K562 (cell line): ENCODE measurements around the gene GALNT18. TPM values are rescaled to one million over a fixed set of nuclear protein-coding genes. Genes with fewer than 3 reads are reported as not detected.

Experiments used
- ATAC-seq: fragments of 200-7000 bp; cut with Tn5 transposase; 3 replicates; pipeline ENCODE4 v1.9.1; 2020; ENCODE audit warnings: moderate library complexity
- BruUV-seq: library from RNA; stranded (reverse); fragments of 400-500 nt; replicated peaks from 2 replicates; lab custom pipeline; 2021; lab: Mats Ljungman, UMichigan
- CTCF ChIA-PET: fragments of 300-600 bp; formaldehyde crosslinking; extraction: SDS; loops from one replicate; lab custom pipeline; 2021; ENCODE audit warnings: low intra/inter-chr PET ratio; lab: Yijun Ruan, JAX
- POLR2A ChIA-PET: fragments of 300-600, 350-650 bp; sonication (Branson Sonifier 250); formaldehyde crosslinking; extraction: SDS; loops from one replicate; lab custom pipeline; 2021; ENCODE audit warnings: antibody characterized with exemption, inconsistent platforms; lab: Yijun Ruan, JAX
- DNase-seq, 4 experiments: peaks; one replicate each; pipeline versions ENCODE4 v3.0.0 to v3.0.0-alpha.2; 2011 to 2018; ENCODE audit warnings: low spot score in 3 of 4, mixed read lengths in 3 of 4; ENCODE audit errors: extremely low read depth in 1 of 4
- FAIRE-seq: peaks from 2 replicates; lab custom pipeline; 2011; peaks lifted over from hg19 to GRCh38; lab: Jason Lieb, UNC
- H2AFZ ChIP-seq: 2 replicates; pipeline ENCODE4 v1.6.0; 2011; ENCODE audit warnings: low read depth, low read length, control low read depth, inconsistent platforms
- H3K27ac ChIP-seq: fragments of 200-600 bp; 3 replicates; pipeline ENCODE4 v1.8.0; 2011; ENCODE audit warnings: low read depth, mild to moderate bottlenecking, control low read depth, inconsistent platforms, low read length, moderate library complexity, mixed read lengths; ENCODE audit errors: extremely low read depth
- H3K27me3 ChIP-seq, 2 experiments: fragments of 300-600 bp in 1 of 2; 2 replicates in 1 of 2; 3 replicates in 1 of 2; pipeline versions ENCODE4 v1.6.0 to v1.8.0; 2011; ENCODE audit warnings: inconsistent platforms in 2 of 2, low read length in 2 of 2, mild to moderate bottlenecking in 1 of 2, mixed read lengths in 1 of 2, moderate library complexity in 1 of 2; ENCODE audit not compliant: control insufficient read depth in 2 of 2, insufficient read depth in 2 of 2
- H3K36me3 ChIP-seq: fragments of 300-600 bp; 3 replicates; pipeline ENCODE4 v1.8.0; 2011; ENCODE audit warnings: mild to moderate bottlenecking, low read length, inconsistent platforms; ENCODE audit not compliant: control insufficient read depth, insufficient read depth
- H3K4me1 ChIP-seq, 2 experiments: fragments of 200-600 bp in 1 of 2; replicated peaks in 1 of 2; 2 replicates in 1 of 2; 3 replicates in 1 of 2; pipeline versions ENCODE4 v1.5.1 to v1.8.0; 2011; ENCODE audit warnings: inconsistent platforms in 2 of 2, low read length in 2 of 2, mild to moderate bottlenecking in 1 of 2, mixed read lengths in 1 of 2, moderate library complexity in 1 of 2; ENCODE audit not compliant: control insufficient read depth in 2 of 2, insufficient read depth in 2 of 2
- H3K4me2 ChIP-seq: 2 replicates; pipeline ENCODE4 v1.6.1; 2011; ENCODE audit warnings: low read length, control low read depth, inconsistent platforms, mixed read lengths; ENCODE audit not compliant: insufficient read depth
- H3K4me3 ChIP-seq: fragments of 200-600 bp; sonication (generic), shearing (Covaris generic); 2 replicates; pipeline ENCODE4 v1.5.1; 2016; ENCODE audit warnings: control low read depth, inconsistent platforms
- H3K79me2 ChIP-seq: fragments of 200-600 bp; 3 replicates; pipeline ENCODE4 v1.8.0; 2011; ENCODE audit warnings: low read length, inconsistent platforms; ENCODE audit not compliant: control insufficient read depth, insufficient read depth
- H3K9ac ChIP-seq, 2 experiments: 2 replicates each; pipeline versions ENCODE4 v1.6.0 to v1.6.1; 2011; ENCODE audit warnings: low read depth in 2 of 2, low read length in 2 of 2, control low read depth in 1 of 2, inconsistent platforms in 1 of 2, mild to moderate bottlenecking in 1 of 2, mixed read lengths in 1 of 2; ENCODE audit not compliant: insufficient read depth in 1 of 2
- H3K9me1 ChIP-seq: one replicate; pipeline ENCODE4 v1.6.0; 2011; ENCODE audit warnings: inconsistent platforms, mild to moderate bottlenecking, low read length, moderate library complexity; ENCODE audit not compliant: control insufficient read depth, insufficient read depth
- H3K9me3 ChIP-seq: replicated peaks from 2 replicates; pipeline ENCODE4 v1.5.1; 2011; ENCODE audit warnings: low read depth, low read length, inconsistent platforms; ENCODE audit not compliant: control insufficient read depth, insufficient read depth
- H4K20me1 ChIP-seq: replicated peaks from 2 replicates; pipeline ENCODE4 v1.6.1; 2011; ENCODE audit warnings: low read length, inconsistent platforms, mixed read lengths; ENCODE audit not compliant: control insufficient read depth, insufficient read depth
- ADNP ChIP-seq: fragments of 200-800 bp; sonication (Bioruptor generic); IDR thresholded peaks from 2 replicates; pipeline ENCODE4 v1.6.1; 2016; ENCODE audit warnings: missing genetic modification characterization, missing compliant biosample characterization
- ARID2 ChIP-seq: fragments of 450-650 bp; IDR thresholded peaks from 2 replicates; pipeline ENCODE4 v1.6.1; 2017; ENCODE audit warnings: antibody characterized with exemption, mild to moderate bottlenecking
- BDP1 ChIP-seq: IDR thresholded peaks from 3 replicates; pipeline ENCODE4 v1.6.1; 2011; ENCODE audit not compliant: insufficient read length, insufficient read depth
- DNMT1 ChIP-seq: fragments of 450-650 bp; IDR thresholded peaks from 2 replicates; pipeline ENCODE4 v1.6.1; 2016; ENCODE audit warnings: antibody characterized with exemption, mild to moderate bottlenecking
- EGR1 ChIP-seq: fragments of 450-650 bp; conservative IDR thresholded peaks from 2 replicates; pipeline ENCODE4 v1.6.1; 2017; ENCODE audit warnings: mild to moderate bottlenecking
- GATA2 ChIP-seq: sonication (generic); formaldehyde crosslinking; IDR thresholded peaks from 2 replicates; pipeline ENCODE4 v1.4.0; 2020; ENCODE audit warnings: mild to moderate bottlenecking, missing genetic modification reagents
- HSF4 ChIP-seq: fragments of 250-450 bp; sonication (Bioruptor Pico); IDR thresholded peaks from 2 replicates; pipeline ENCODE4 v2.1.2; 2022; ENCODE audit warnings: mild to moderate bottlenecking, moderate library complexity, borderline replicate concordance
- ILK ChIP-seq: fragments of 450-650 bp; IDR thresholded peaks from 2 replicates; pipeline ENCODE4 v1.6.1; 2016; ENCODE audit warnings: missing genetic modification characterization, low read depth, mild to moderate bottlenecking, missing compliant biosample characterization, moderate library complexity, borderline replicate concordance
- MTA3 ChIP-seq: fragments of 450-650 bp; formaldehyde crosslinking; IDR thresholded peaks from 2 replicates; pipeline ENCODE4 v1.6.1; 2017; ENCODE audit warnings: mild to moderate bottlenecking, borderline replicate concordance
- PCBP1 ChIP-seq: fragments of 200-400 bp; formaldehyde crosslinking; IDR thresholded peaks from 2 replicates; pipeline ENCODE4 v1.6.1; 2018; ENCODE audit warnings: mild to moderate bottlenecking, low read depth, low read length; ENCODE audit not compliant: poor library complexity, severe bottlenecking
- RBM22 ChIP-seq: fragments of 200-400 bp; formaldehyde crosslinking; IDR thresholded peaks from 2 replicates; pipeline ENCODE4 v1.6.1; 2018; ENCODE audit warnings: low read length, low read depth; ENCODE audit not compliant: poor library complexity, severe bottlenecking
- RUNX1 ChIP-seq: sonication (generic); IDR thresholded peaks from 2 replicates; pipeline ENCODE4 v1.6.1; 2016; ENCODE audit warnings: antibody characterized with exemption, low read depth
- SAP30 ChIP-seq: fragments of 200-600 bp; sonication (generic); IDR thresholded peaks from 2 replicates; pipeline ENCODE4 v1.6.1; 2012; ENCODE audit warnings: borderline replicate concordance, low read depth, mild to moderate bottlenecking, moderate library complexity, low read length, control low read depth, inconsistent platforms; ENCODE audit not compliant: insufficient read depth, poor library complexity, severe bottlenecking
- SREBF2 ChIP-seq: sonication (generic); formaldehyde crosslinking; IDR thresholded peaks from 2 replicates; pipeline ENCODE4 v1.4.0; 2020; ENCODE audit warnings: mild to moderate bottlenecking, missing genetic modification reagents
- SRSF1 ChIP-seq: fragments of 200-400 bp; formaldehyde crosslinking; IDR thresholded peaks from 2 replicates; pipeline ENCODE4 v1.6.1; 2017; ENCODE audit warnings: mild to moderate bottlenecking, low read depth, low read length, moderate library complexity
- ZNF277 ChIP-seq: fragments of 250-450 bp; sonication (Bioruptor Pico); IDR thresholded peaks from 2 replicates; pipeline ENCODE4 v1.8.0; 2022; ENCODE audit warnings: inconsistent platforms, mild to moderate bottlenecking, moderate library complexity, borderline replicate concordance
- WGBS: fragments of 100-300 bp; shearing (Covaris generic); methylation state at CpG from one replicate; pipeline ENCODE4 v1.1.6; 2016; ENCODE audit warnings: low coverage, mixed read lengths; ENCODE audit not compliant: insufficient coverage; ENCODE audit errors: missing lambda C conversion rate; 5-methylcytosine and 5-hydroxymethylcytosine counted together
- in situ Hi-C: fragments of 300-500 bp; cut with MboI; formaldehyde crosslinking; loops from 4 replicates; pipeline ENCODE4 v1.15.0; 2018; ENCODE audit warnings: inconsistent platforms, mixed read lengths
- intact Hi-C: fragments of 100-400 bp; cut with micrococcal nuclease; formaldehyde crosslinking; loops from 2 replicates; pipeline ENCODE4 v1.14.2; 2022
- polyA plus RNA-seq, 8 experiments: library from polyadenylated mRNA; depleted of rRNA in 4 of 8; stranded (reverse) in 5 of 8; unstranded in 3 of 8; fragments of >200 nt; fragmentation: Nextera tagmentation in 2 of 8; fragmentation: Illumina TruSeq in 1 of 8; extraction: Ambion mirVana in 2 of 8; extraction: Trizol in 1 of 8; gene quantifications; 2 replicates each; pipeline versions ENCODE4 v1.2.1 to v1.2.3, GENCODE V29; 2011 to 2014; ENCODE audit warnings: inconsistent platforms in 1 of 8, missing spikeins in 1 of 8
- total RNA-seq, 7 experiments: library from RNA; depleted of rRNA in 6 of 7; stranded (reverse); fragments of >200 nt in 6 of 7; fragmentation: Illumina TruSeq in 2 of 7; extraction: Trizol in 2 of 7; gene quantifications; 2 replicates each; pipeline versions ENCODE4 v1.2.1 to v1.2.3, GENCODE V29; 2011 to 2021; ENCODE audit warnings: low replicate concordance in 1 of 7

Gene GALNT18
- total and polyA plus RNA-seq, 9 of the 15 experiments (the other 6 are each of a cell fraction or from before 2014, with no cell fraction given) = not detected

GRCh38 chr11:11545285-11546275 is 76.2 kb downstream of the GALNT18 start:
- no peak overlapping the region for H3K9ac ChIP-seq
- POLR2A ChIA-PET = interaction anchor here (0.6 kb wide), 1 partner anchor 662 kb away, joined by 3 read pairs; no protein-coding TSS in a partner anchor
- H3K4me1 ChIP-seq = no peaks in the 10 kb centered on the region
- no peak overlapping the region for H3K4me2 ChIP-seq
- H3K4me3 ChIP-seq = no peak overlapping the region
- H3K27me3 ChIP-seq = no peaks in the 10 kb centered on the region; a peak in 1 of 5 replicates
- DNase-seq = no peak
- no peak for ATAC-seq
- CTCF ChIA-PET = no interaction called here
- WGBS = 1% methylated on average over 5 of the region's 5 CpGs
- no peaks in the 10 kb centered on the region for H3K9me3 ChIP-seq
- TF ChIP-seq ARID2 = no peak
- TF ChIP-seq SAP30 = no peak
- no peak for TF ChIP-seq RUNX1
- no peak for TF ChIP-seq ADNP (tag)
- no peak for TF ChIP-seq ILK
- TF ChIP-seq DNMT1 = no peak
- no peak for TF ChIP-seq GATA2 (CRISPR knock-in tag)
- TF ChIP-seq BDP1 = no peak
- no peak for TF ChIP-seq SRSF1
- no peak for TF ChIP-seq PCBP1
- TF ChIP-seq ZNF277 (CRISPR knock-in tag) = no peak
- no peak for TF ChIP-seq EGR1
- TF ChIP-seq SREBF2 (CRISPR knock-in tag) = no peak
- no peak for TF ChIP-seq MTA3
- no peak for TF ChIP-seq HSF4 (CRISPR knock-in tag)
- TF ChIP-seq RBM22 = no peak
- no peak overlapping the region for H2AFZ ChIP-seq
- BruUV-seq = no TSS peak
- H3K9me1 ChIP-seq = no peaks in the 10 kb centered on the region
- intact Hi-C loops (no loop called here), in situ Hi-C loops (no loop called here)
- FAIRE-seq = no peak
- H3K27ac ChIP-seq = no peak overlapping the region
- H4K20me1 ChIP-seq = no peaks in the 10 kb centered on the region; the same call in 1 of the 2 replicates
- no peaks in the 10 kb centered on the region for H3K79me2 ChIP-seq
- no peaks in the 10 kb centered on the region for H3K36me3 ChIP-seq
